ENCODE results near the gene EML4. TPM values are rescaled to one million over a fixed set of nuclear protein-coding genes. Genes with fewer than 3 reads are reported as not detected.
"Not testable (repeated sequence)": the region's sequence is repeated elsewhere in the genome, so short reads cannot be mapped to it uniquely, and the experiment has no call there.

EML4 gene
- polyA plus RNA-seq, 1 of the 3 experiments (the other 2 are of a cell fraction) = 35.0 TPM

- no peak for TF ChIP-seq PBX3 (IDR thresholded peaks at IDR 0.05)
- no peak for TF ChIP-seq ZBTB33 (IDR thresholded peaks at IDR 0.05; ENCODE audit: borderline replicate concordance, low read depth)
- no peak for TF ChIP-seq EP300 (IDR thresholded peaks at IDR 0.05; ENCODE audit: borderline replicate concordance in 1 of 2, low read depth in 1 of 2, low read length in 1 of 2)
These were observed 99.5 kb downstream of the EML4 start (continued) for GRCh38 chr2:42268528-42269151.

GRCh38 chr2:42270757-42271156, 101.6 kb downstream of the EML4 start:
- H3K27ac ChIP-seq (ENCODE audit: low read depth in 2 of 2, low read length in 1 of 2) = no peak overlapping the region
- H3K79me2 ChIP-seq (ENCODE audit: insufficient read depth) = no peaks in the 10 kb centered on the region
- H2AFZ ChIP-seq (ENCODE audit: low read depth) = no peak overlapping the region
- no peaks in the 10 kb centered on the region for H3K9me3 ChIP-seq
- no peaks in the 10 kb centered on the region for H4K20me1 ChIP-seq (ENCODE audit: insufficient read depth)
- ChIA-PET CTCF (interaction anchor here (1.0 to 1.1 kb wide), 2 partner anchors 11 to 74 kb away, joined by 3 to 5 read pairs; no protein-coding TSS in a partner anchor), POLR2A (no interaction called here)
- no peak overlapping the region for H3K4me2 ChIP-seq
- 97% methylated on average over 5 of the region's 5 CpGs for WGBS (ENCODE audit: low lambda C conversion rate)
- H3F3A ChIP-seq (replicated peaks; ENCODE audit: insufficient read depth) = peaks cover 5% of the 10 kb centered on the region
- H3K9ac ChIP-seq = no peak overlapping the region
- TF ChIP-seq POLR2AphosphoS5 (IDR thresholded peaks at IDR 0.05; ENCODE audit: low read depth, low read length) (no peak), MEF2A (IDR thresholded peaks at IDR 0.05; ENCODE audit: borderline replicate concordance, low read depth) (no peak), TEAD4 (IDR thresholded peaks at IDR 0.05; ENCODE audit: borderline replicate concordance, insufficient read depth) (no peak), NRF1 (IDR thresholded peaks at IDR 0.05; ENCODE audit: low read depth, low read length) (no peak), EZH2phosphoT487 (IDR thresholded peaks at IDR 0.05; ENCODE audit: borderline replicate concordance, low read depth) (no peak), MXI1 (IDR thresholded peaks at IDR 0.05; ENCODE audit: low read depth, low read length) (no peak)
- H3K4me1 ChIP-seq (ENCODE audit: control insufficient read depth in 1 of 2, insufficient read depth in 2 of 2, low read depth in 1 of 2, low read length in 1 of 2) = peaks cover 0 to 4% of the 10 kb centered on the region in 2 experiments; a peak in 2 of 4 replicates
- no peaks in the 10 kb centered on the region for H3K9me2 ChIP-seq
- no peaks in the 10 kb centered on the region for H3K27me3 ChIP-seq (ENCODE audit: insufficient read depth)
- H3K4me3 ChIP-seq (ENCODE audit: low read depth in 2 of 2, low read length in 1 of 2) = no peak overlapping the region
- H3K36me3 ChIP-seq (replicated peaks in 1 of 2; ENCODE audit: control insufficient read depth in 1 of 2, insufficient read depth in 2 of 2, low read length in 1 of 2) = peaks cover 12 to 28% of the 10 kb centered on the region in 2 experiments
- no peak for DNase-seq

GRCh38 chr2:42271246-42271645, 102.1 kb downstream of the EML4 start:
- H3K79me2 ChIP-seq (ENCODE audit: insufficient read depth); H4K20me1 ChIP-seq (ENCODE audit: insufficient read depth); H3K9me3 ChIP-seq; CTCF ChIA-PET; DNase-seq; H3K27me3 ChIP-seq (ENCODE audit: insufficient read depth); H3K27ac ChIP-seq (ENCODE audit: low read depth in 2 of 2, low read length in 1 of 2); H3K9me2 ChIP-seq; POLR2A ChIA-PET; H3K4me2 ChIP-seq; H3K4me1 ChIP-seq (ENCODE audit: control insufficient read depth in 1 of 2, insufficient read depth in 2 of 2, low read depth in 1 of 2, low read length in 1 of 2); H3F3A ChIP-seq (replicated peaks; ENCODE audit: insufficient read depth); H3K4me3 ChIP-seq (ENCODE audit: low read depth in 2 of 2, low read length in 1 of 2); H3K9ac ChIP-seq; H2AFZ ChIP-seq (ENCODE audit: low read depth): not testable (repeated sequence)
- 94% methylated on average over 5 of the region's 5 CpGs for WGBS (ENCODE audit: low lambda C conversion rate)
- peaks cover 17 to 28% of the 10 kb centered on the region in 2 experiments for H3K36me3 ChIP-seq (replicated peaks in 1 of 2; ENCODE audit: control insufficient read depth in 1 of 2, insufficient read depth in 2 of 2, low read length in 1 of 2)

All from SK-N-SH (cell line).